Muscle of arm (tissue), 14 donors: ENCODE measurements around the gene WTIP. TPM values are rescaled to one million over a fixed set of nuclear protein-coding genes. Genes with fewer than 3 reads are reported as not detected.
A peak's percentile ranks its signal among the peaks of the same experiment; 100 is the strongest.
"Not testable (repeated sequence)": the region's sequence is repeated elsewhere in the genome, so short reads cannot be mapped to it uniquely, and the experiment has no call there.

Source experiments
- DNase-seq: peaks from one replicate; pipeline ENCODE4 v3.0.0-alpha.2; 2013
- long read RNA-seq, 11 donors: transcript quantifications; one replicate each; lab custom pipeline, GENCODE V29; 2026
- polyA plus RNA-seq, 12 donors: library from polyadenylated mRNA; unstranded; fragments of 120-200 nt; gene quantifications; one replicate each; pipeline ENCODE4 v1.2.1, GENCODE V29; 2013; ENCODE audit not compliant: insufficient read length in 12 of 12

Gene WTIP
- 10 to 100 TPM in 11 of 12 donors, not detected in 1; 12.4 to 26.0 (median 20.3) TPM for polyA plus RNA-seq
- long read RNA-seq, donor 1, full-length matches to known transcripts, result 3 of 3 reads
- long read RNA-seq, donor 1, partial matches to known transcripts, result 0 of 3 reads
- long read RNA-seq, donor 1, other reads (novel, unspliced or antisense), result 0 of 3 reads
- long read RNA-seq, donor 2, full-length matches to known transcripts, result 5 of 5 reads
- long read RNA-seq, donor 2, partial matches to known transcripts, result 0 of 5 reads
- long read RNA-seq, donor 2, other reads (novel, unspliced or antisense), result 0 of 5 reads
- long read RNA-seq, donor 3, full-length matches to known transcripts, result 3 of 3 reads
- long read RNA-seq, donor 3, partial matches to known transcripts, result 0 of 3 reads
- long read RNA-seq, donor 3, other reads (novel, unspliced or antisense), result 0 of 3 reads
- long read RNA-seq, donor 4, full-length matches to known transcripts, result 1 of 6 reads
- long read RNA-seq, donor 4, partial matches to known transcripts, result 5 of 6 reads
- long read RNA-seq, donor 4, other reads (novel, unspliced or antisense), result 0 of 6 reads
- long read RNA-seq, donor 5, full-length matches to known transcripts, result 4 of 4 reads
- long read RNA-seq, donor 5, partial matches to known transcripts, result 0 of 4 reads
- long read RNA-seq, donor 5, other reads (novel, unspliced or antisense), result 0 of 4 reads
- long read RNA-seq, donor 6, full-length matches to known transcripts, result 5 of 5 reads
- long read RNA-seq, donor 6, partial matches to known transcripts, result 0 of 5 reads
- long read RNA-seq, donor 6, other reads (novel, unspliced or antisense), result 0 of 5 reads
- long read RNA-seq, donor 7, full-length matches to known transcripts, result 8 of 8 reads
- long read RNA-seq, donor 7, partial matches to known transcripts, result 0 of 8 reads
- long read RNA-seq, donor 7, other reads (novel, unspliced or antisense), result 0 of 8 reads
- long read RNA-seq, donor 8, full-length matches to known transcripts, result 11 of 11 reads
- long read RNA-seq, donor 8, partial matches to known transcripts, result 0 of 11 reads
- long read RNA-seq, donor 8, other reads (novel, unspliced or antisense), result 0 of 11 reads
- long read RNA-seq, donor 9, full-length matches to known transcripts, result 3 of 3 reads
- long read RNA-seq, donor 9, partial matches to known transcripts, result 0 of 3 reads
- long read RNA-seq, donor 9, other reads (novel, unspliced or antisense), result 0 of 3 reads
- long read RNA-seq, donor 10, full-length matches to known transcripts, result 7 of 7 reads
- long read RNA-seq, donor 10, partial matches to known transcripts, result 0 of 7 reads
- long read RNA-seq, donor 10, other reads (novel, unspliced or antisense), result 0 of 7 reads
- long read RNA-seq, donor 11, full-length matches to known transcripts, result 6 of 6 reads
- long read RNA-seq, donor 11, partial matches to known transcripts, result 0 of 6 reads
- long read RNA-seq, donor 11, other reads (novel, unspliced or antisense), result 0 of 6 reads

- peak; percentile 84 for DNase-seq
Measured at GRCh38 chr19:34480971-34481841, at the start of gene WTIP. Gene WTIP (plus strand): TSS chr19:34481758. CDS start chr19:34481975, 217 bp downstream.

GRCh38 chr19:34432797-34433196, 48.8 kb upstream of the WTIP start:
- no peak for DNase-seq

DNA sequence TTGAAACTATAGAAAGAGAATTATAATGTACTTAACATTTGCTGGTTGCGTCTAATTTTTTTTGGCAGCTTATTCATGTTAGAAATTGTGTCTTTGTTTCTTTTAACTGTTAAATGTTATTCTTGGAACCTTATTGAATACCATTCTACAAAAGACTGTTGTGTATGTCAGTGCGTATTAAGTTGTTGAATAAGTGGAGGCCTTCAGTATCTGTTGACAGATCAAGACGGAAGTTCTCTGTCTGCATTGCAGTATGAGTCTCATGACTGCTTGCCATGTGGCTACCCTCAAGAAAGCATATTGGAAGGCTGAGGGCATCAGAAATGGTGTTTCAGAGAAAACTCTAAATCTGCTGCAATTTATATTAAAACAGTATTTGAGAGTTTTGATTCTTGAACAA, 44.8 kb upstream of the WTIP start:
- no peak for DNase-seq

- DNase-seq, result no peak
Measured at GRCh38 chr19:34448191-34448590, 33.4 kb upstream of the WTIP start.

GRCh38 chr19:34452723-34453122, 28.8 kb upstream of the WTIP start:
- no peak for DNase-seq

DNA sequence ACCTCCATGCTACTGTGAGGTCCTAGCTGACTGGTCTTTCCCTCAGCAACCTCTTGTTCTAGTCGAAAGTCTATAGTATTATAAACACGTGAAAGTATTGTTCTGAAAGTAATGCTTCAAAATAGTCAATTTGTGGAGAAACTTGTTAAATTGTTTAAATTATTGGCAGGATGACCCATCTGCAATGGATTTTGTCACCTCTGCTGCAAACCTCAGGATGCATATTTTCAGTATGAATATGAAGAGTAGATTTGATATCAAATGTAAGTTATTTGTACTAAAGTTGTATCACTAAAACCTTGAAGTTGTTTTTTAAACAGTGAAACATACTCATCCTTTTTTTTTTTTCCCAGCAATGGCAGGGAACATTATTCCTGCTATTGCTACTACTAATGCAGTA, 27.5 kb upstream of the WTIP start:
- no peak for DNase-seq

DNA sequence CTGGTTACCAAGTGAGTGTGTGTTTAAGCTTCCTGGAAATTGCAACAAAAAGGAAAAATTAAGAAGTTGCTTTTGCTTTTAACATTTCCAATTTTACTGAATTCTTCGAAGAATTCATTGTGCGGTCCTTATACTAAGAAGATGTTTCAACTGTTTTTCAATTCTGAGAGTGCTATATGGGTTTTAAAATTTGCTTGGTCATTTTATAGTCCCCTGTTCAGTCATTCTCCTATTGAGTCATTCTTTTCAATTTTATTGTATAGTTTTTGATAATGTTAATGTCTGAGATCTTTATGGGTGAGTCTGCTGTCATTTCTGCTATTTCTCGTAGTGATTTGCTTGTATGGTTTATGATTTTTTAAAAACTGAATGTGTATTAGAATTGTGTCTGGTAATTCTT, 26.9 kb upstream of the WTIP start:
- DNase-seq, result no peak

DNA sequence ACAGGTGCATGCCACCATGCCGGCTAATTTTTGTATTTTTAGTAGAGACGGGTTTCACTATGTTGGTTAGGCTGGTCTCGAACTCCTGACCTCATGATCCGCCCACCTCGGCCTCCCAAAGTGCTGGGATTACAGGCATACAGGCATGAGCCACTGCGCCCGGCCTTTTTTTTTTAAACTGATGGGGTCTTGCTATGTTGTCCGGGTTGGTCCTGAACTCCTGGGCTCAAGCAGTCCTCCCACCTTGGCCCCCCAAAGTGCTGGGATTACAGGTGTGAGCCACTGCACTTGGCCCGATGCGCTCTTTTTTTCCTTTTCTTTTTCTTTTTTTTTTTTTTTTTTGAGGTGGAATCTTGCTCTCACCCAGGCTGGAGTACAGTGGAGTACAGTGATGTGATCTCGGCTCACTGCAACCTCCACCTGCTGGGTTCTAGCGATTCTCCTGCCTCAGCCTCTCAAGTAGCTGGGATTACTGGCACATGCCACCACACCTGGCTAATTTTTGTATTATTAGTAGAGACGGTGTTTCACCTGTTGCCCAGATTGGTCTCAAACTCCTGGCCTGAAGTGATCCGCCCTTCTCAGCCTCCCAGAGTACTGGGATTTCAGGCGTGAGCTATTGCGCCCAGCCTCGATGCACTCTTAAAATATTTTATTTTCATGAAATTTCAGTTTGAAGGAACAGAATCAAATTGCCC, 25.6 kb upstream of the WTIP start:
- not testable (repeated sequence) for DNase-seq

- no peak for DNase-seq
Measured at GRCh38 chr19:34457446-34457845, 24.1 kb upstream of the WTIP start.

DNA sequence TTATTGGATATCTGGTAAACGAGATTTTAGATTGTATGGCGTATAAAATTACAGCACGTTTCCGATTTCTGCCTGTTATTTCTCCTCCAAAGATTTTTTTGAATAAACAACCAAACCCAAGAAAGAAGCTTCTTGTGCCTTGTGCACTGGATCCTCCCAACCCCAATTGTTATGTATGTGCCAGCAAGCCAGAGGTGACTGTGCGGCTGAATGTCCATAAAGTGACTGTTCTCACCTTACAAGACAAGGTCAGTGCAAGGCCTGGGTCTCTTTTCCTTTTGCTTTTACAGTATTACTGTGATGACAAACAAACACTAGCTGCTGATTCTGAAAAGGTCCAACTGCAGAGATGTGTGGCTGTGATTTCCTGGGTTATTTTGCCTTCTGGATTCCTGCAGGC, 22.9 kb upstream of the WTIP start:
- no peak for DNase-seq

- DNase-seq, result no peak
Measured at GRCh38 chr19:34459614-34460013, 21.9 kb upstream of the WTIP start.

- no peak for DNase-seq
Measured at GRCh38 chr19:34461375-34462100, 20.0 kb upstream of the WTIP start.

DNA sequence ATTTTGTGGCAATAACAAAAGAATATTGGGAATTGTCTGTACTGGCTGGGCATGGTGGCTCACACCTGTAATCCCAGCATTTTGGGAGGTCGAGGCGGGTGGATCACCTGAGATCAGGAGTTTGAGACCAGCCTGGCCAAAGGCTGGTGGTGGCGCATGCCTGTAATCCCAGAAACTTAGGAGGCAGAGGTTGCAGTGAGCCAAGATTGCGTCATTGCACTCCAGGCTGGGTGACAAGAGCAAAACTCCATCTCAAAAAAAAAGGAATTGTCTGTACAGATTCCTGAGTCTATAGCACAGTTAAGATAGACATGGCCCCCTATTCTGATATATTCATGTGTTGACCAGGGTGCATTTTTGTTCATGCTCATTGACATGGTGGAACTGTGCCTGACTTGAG, 16.8 kb upstream of the WTIP start:
- not testable (repeated sequence) for DNase-seq

- DNase-seq, result no peak
Measured at GRCh38 chr19:34468409-34468808, 13.1 kb upstream of the WTIP start.

DNA sequence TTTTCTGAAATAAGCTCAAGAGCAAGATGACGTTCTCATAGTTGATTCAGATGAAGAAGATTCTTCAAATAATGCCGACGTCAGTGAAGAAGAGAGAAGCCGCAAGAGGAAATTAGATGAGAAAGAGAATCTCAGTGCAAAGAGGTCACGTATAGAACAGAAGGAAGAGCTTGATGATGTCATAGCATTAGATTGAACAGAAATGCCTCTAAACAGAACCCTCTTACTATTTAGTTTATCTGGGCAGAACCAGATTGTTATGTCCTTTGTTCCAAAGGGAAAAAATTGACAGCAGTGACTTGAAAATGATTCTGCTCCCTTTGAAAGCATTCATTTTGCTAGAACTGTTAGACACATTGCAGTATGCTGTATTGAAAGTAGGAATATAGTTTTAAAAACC, 12.5 kb upstream of the WTIP start:
- DNase-seq, result not testable (repeated sequence)

GRCh38 chr19:34471906-34472700, 9.5 kb upstream of the WTIP start:
- DNase-seq, result no peak

DNA sequence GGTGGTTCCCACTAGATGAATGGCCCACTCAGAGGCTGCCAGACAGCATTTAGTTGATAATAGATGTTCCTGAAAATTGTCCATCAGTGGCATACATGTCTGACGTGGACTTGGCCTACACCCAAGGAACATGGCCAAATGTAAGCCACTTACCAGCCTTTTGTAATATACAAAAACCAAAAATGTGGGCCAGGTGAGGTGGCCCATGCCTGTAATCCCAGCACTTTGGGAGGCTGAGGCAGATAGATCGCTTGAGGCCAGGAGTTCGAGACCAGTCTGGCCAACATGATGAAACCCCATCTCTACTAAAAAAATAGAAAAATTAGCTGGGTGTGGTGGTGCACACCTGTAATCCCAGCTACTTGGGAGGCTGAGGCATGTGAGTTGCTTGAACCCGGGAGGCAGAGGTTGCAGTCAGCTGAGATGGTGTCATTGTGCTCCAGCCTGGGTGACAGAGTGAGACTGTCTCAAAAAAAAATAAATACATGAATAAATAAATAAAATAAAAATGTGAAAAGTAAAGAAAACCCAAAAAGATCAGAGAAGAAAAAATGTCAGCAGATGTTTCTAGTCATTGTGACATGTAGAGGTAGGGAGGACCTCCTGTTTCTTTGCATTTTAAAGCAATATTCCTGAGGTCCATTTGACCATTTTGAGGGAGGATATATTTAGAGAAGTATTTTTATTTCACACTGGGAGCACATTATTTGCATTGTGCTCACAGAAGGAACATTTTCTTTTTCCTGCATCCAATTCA, 7.1 kb upstream of the WTIP start:
- DNase-seq, result no peak
